ENCODE results near the gene CEBPG.

GRCh38 chr19:33407140-33407551 is 33.6 kb downstream of the CEBPG start:
- TF ChIP-seq CTCF (conservative IDR thresholded peaks at IDR 0.05), result peak; percentile 50
- TF ChIP-seq ZFX (IDR thresholded peaks at IDR 0.05), result no peak
